Astrocyte of the cerebellum (primary cell): ENCODE results near the gene RASIP1.

Experiments used
- DNase-seq: peaks from one replicate; pipeline ENCODE4 v3.0.0-alpha.2; 2011; ENCODE audit warnings: low read depth
- H3K4me3 ChIP-seq: 2 replicates; pipeline ENCODE4 v1.5.1; 2011; ENCODE audit warnings: mild to moderate bottlenecking, low read depth, low read length, moderate library complexity
- in situ Hi-C: cut with HindIII; loops from 2 replicates; pipeline ENCODE4 v1.10.0; 2017; ENCODE audit warnings: low sequenced_read_pairs
- TF ChIP-seq, protein P1 (sequence below): IDR thresholded peaks from 2 replicates; pipeline ENCODE4 v1.5.1; 2012; ENCODE audit warnings: low read length, low read depth, moderate library complexity, mild to moderate bottlenecking; ENCODE audit errors: missing control alignments

Gene RASIP1

DNA sequence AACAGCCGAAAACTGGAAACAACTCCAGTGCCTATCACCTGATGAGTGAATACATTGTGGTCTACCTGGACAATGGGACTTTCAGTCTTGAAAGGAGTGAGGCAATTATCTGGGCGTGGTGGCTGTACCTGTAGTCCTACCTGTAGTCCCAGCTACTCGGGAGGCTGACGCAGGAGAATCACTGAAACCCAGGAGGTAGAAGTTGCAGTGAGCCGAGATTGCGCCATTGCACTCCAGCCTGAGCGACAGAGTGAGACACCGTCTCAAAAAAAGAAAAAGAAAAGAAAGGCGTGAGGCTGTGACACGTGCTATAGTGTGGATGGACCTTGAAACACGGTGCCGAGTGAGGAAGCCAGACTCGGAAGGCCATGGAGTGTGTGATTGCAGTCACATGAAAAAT lies 63.5 kb downstream of the RASIP1 start:
- in situ Hi-C loops: loop anchor here (10.0 kb wide), 1 partner anchor 118 kb away; no protein-coding TSS in a partner anchor
- DNase-seq: no peak
- no peak overlapping the region for H3K4me3 ChIP-seq
- TF ChIP-seq, protein P1, sequence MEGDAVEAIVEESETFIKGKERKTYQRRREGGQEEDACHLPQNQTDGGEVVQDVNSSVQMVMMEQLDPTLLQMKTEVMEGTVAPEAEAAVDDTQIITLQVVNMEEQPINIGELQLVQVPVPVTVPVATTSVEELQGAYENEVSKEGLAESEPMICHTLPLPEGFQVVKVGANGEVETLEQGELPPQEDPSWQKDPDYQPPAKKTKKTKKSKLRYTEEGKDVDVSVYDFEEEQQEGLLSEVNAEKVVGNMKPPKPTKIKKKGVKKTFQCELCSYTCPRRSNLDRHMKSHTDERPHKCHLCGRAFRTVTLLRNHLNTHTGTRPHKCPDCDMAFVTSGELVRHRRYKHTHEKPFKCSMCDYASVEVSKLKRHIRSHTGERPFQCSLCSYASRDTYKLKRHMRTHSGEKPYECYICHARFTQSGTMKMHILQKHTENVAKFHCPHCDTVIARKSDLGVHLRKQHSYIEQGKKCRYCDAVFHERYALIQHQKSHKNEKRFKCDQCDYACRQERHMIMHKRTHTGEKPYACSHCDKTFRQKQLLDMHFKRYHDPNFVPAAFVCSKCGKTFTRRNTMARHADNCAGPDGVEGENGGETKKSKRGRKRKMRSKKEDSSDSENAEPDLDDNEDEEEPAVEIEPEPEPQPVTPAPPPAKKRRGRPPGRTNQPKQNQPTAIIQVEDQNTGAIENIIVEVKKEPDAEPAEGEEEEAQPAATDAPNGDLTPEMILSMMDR: no peak

DNA sequence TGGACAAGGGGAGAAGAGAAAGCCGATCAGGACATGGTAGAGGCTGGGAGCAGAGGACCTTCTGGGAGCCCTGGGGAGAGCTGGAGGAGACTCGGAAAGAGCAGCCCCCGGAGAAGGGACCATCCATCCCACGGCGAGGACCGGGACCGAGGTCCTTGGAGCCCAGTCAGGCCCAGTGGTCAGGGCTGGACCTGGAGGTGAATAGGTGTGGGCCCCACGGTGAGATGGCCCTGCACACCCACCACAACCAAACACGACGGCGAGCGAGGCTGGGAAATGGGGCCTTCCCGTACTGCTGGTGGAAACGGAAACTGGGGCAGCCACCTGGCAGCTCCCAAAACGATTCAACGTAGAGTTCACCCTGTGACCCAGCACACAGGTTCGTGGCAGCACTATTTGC lies 63.9 kb downstream of the RASIP1 start:
- DNase-seq: no peak
- H3K4me3 ChIP-seq: no peak overlapping the region
- TF ChIP-seq, protein P1: no peak
- in situ Hi-C loops: loop anchor here (10.0 kb wide), 1 partner anchor 118 kb away; no protein-coding TSS in a partner anchor

DNA sequence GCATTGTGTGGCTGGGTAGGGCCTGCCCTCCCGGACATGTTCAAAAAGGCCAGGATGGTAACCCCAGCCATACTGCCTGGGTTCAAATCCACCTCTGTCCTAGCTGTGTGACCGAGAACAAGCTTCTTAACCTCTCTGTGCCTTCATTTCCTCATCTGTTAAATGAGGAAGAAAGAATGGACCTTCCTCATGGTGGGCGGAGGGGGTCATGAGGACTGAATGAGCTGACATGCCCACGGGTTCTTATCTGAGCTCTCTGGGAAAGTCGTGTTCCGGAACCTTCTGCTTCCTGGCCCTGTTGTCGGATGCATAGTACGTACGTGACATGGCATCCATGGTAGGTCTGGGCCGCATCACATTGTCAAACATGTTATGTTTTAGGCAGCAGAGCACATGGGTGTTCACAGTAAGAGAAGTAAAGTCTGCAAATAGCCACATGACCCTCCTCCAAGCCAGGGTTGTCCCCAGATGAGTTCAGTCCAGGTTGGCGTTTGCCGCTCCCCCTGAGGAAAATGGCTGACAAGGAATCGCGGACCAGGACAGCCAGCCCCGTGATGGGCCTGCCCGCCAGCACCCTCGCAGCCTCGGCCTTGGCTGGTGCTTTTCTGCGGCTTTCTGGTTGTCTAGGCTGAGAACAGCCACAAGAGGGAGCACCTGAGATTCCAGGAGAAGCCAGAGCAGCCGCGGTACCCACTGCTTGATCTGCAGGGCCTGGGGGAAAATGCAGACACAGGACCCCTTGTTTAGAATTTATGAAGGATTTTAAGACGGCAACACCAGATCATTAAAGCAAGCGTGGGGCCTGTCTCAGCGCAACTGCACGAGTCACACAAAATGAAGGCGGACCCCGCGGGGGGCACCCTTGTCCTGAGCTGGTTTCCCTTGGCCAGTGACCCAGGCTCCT lies 65.2 kb downstream of the RASIP1 start:
- peak; percentile 65 for DNase-seq
- TF ChIP-seq, protein P1: peak; percentile 88
- H3K4me3 ChIP-seq: no peak overlapping the region
- in situ Hi-C loops: loop anchor here (10.0 kb wide), 1 partner anchor 120 kb away; no protein-coding TSS in a partner anchor

DNA sequence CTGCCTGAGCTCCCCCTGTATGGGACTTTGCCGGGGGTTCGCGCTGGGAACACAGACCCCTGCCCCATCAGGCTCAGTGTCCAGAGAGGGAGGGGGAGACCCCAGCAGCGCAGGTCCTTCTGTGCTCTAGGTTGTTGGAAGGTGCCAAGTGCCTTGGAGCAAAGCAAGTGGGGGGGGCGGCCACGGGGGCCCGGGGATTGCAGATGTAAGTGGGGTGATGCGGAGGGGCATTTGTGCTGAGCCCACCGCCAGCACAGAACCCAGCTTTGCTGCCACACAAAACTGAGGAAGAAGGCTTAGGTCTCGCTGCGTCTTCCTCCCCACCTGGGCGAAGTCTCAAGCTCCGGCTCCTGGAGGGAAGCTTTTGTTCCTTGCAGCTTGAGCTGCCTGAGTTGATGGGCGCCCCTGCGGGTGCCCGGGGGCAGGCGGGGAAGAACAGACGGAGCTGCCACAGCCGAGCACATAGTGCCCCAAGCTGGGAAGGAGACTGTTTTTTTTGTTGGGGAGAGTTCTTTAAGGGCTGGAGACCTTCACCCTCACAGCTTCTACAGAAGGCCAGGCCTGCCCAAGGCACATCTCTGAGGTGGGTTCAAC lies 66.1 kb downstream of the RASIP1 start:
- TF ChIP-seq, protein P1: no peak
- in situ Hi-C loops: loop anchor here (10.0 kb wide), 1 partner anchor 120 kb away; no protein-coding TSS in a partner anchor

DNA sequence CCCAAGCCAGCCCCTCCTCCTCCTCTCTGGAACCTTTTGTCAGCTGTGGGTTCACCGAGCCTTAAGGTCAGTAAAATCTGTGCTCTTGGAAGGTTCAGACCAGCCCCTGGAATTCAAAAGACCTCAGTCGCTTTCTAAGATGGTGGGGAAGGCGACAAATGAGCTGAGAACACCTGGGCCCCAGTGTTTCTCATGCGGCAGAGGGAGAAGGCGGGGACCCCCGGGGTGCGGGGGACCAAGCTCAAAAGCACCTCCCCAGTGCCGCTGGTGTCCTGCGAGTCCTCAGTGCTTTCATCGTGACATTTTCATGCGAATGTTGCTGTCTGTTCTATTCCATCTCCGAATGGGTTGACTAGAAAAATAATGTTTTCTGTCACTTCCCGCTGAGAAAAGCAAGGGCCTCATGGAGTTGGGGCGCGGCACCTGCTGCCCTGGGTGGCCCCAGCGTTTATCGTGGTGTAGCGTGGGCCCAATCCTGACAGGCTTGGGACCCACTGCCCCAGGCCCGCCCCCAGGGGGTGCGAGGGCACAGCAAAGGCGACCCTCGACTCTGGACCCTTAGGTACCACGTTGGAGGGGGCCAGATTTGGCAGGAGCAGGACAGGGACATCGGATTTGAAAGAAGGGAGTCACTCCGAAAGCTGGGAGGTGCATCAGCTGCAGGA lies 66.8 kb downstream of the RASIP1 start:
- H3K4me3 ChIP-seq: no peak overlapping the region
- no peak for DNase-seq
- TF ChIP-seq, protein P1: no peak
- in situ Hi-C loops: loop anchor here (10.0 kb wide), 1 partner anchor 121 kb away; no protein-coding TSS in a partner anchor

More for the DNA sequence above, 66.1 kb downstream of the RASIP1 start:
- H3K4me3 ChIP-seq: no peak overlapping the region
- DNase-seq: no peak

DNA sequence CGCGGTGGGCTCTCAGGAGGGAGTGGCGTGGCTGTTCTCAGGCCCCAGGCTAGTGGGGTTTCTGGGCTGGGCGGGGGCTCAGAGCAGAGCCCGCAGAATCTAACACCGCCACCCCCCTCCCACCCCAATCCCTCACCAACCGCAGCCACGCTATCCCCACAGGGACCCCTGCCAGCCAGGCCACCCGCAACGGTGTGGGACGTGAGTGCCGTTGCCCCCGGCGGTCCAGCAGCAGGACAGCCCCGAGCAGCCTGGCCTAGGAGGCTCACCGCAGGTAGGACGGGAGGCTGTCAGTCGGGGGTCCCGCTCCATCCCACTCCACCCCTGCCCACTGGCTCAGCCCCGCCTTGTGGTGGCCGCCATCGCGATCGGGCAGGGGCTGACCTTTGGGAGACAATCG lies 67.4 kb downstream of the RASIP1 start, which contains the start of gene NTN5:
Gene NTN5 (minus strand): TSS at position 24 of the 400 bp plus-strand sequence. CDS start 2,031 bp downstream, outside the sequence.
- in situ Hi-C loops: loop anchor here (10.0 kb wide), 1 partner anchor 122 kb away; no protein-coding TSS in a partner anchor
- no peak for DNase-seq
- TF ChIP-seq, protein P1: no peak
- H3K4me3 ChIP-seq: no peak within 1 kb of the TSS
